ENCODE measurements around the gene TMEM14A.
"Not testable (repeated sequence)": the region's sequence is repeated elsewhere in the genome, so short reads cannot be mapped to it uniquely, and the experiment has no call there.

The TMEM14A gene

GRCh38 chr6:52696418-52696817, 25.5 kb downstream of the TMEM14A start:
- no peak for DNase-seq (ENCODE audit: low read depth, low spot score)

- no peak for DNase-seq (ENCODE audit: low read depth, low spot score)
These were observed 27.0 kb downstream of the TMEM14A start for GRCh38 chr6:52697903-52698302.

- no peak for DNase-seq (ENCODE audit: low read depth, low spot score)
These were observed 33.1 kb downstream of the TMEM14A start for GRCh38 chr6:52704060-52704459.

GRCh38 chr6:52704781-52705502, 34.0 kb downstream of the TMEM14A start:
- not testable (repeated sequence) for DNase-seq (ENCODE audit: low read depth, low spot score)

- no peak for DNase-seq (ENCODE audit: low read depth, low spot score)
These were observed 35.1 kb downstream of the TMEM14A start for GRCh38 chr6:52706001-52706400.

GRCh38 chr6:52707963-52708680, 37.2 kb downstream of the TMEM14A start:
- no peak for DNase-seq (ENCODE audit: low read depth, low spot score)

GRCh38 chr6:52712136-52712535, 41.2 kb downstream of the TMEM14A start:
- DNase-seq (ENCODE audit: low read depth, low spot score): no peak

GRCh38 chr6:52714761-52715160, 43.8 kb downstream of the TMEM14A start:
- not testable (repeated sequence) for DNase-seq (ENCODE audit: low read depth, low spot score)

- DNase-seq (ENCODE audit: low read depth, low spot score): no peak
These were observed 47.6 kb downstream of the TMEM14A start for GRCh38 chr6:52718550-52718949.

GRCh38 chr6:52720321-52720720, 49.4 kb downstream of the TMEM14A start:
- DNase-seq (ENCODE audit: low read depth, low spot score): no peak

- DNase-seq (ENCODE audit: low read depth, low spot score): peak; percentile 69
These were observed 53.1 kb downstream of the TMEM14A start for GRCh38 chr6:52724042-52724405.

- DNase-seq (ENCODE audit: low read depth, low spot score): peak; percentile 77
These were observed 53.7 kb downstream of the TMEM14A start for GRCh38 chr6:52724406-52725121.

GRCh38 chr6:52725143-52725534, 54.2 kb downstream of the TMEM14A start:
- no peak for DNase-seq (ENCODE audit: low read depth, low spot score)

- peak; percentile 27 for DNase-seq (ENCODE audit: low read depth, low spot score)
These were observed 54.8 kb downstream of the TMEM14A start for GRCh38 chr6:52725535-52726192.

- no peak for DNase-seq (ENCODE audit: low read depth, low spot score)
These were observed 55.3 kb downstream of the TMEM14A start for GRCh38 chr6:52726193-52726542.

GRCh38 chr6:52726741-52727535, 56.0 kb downstream of the TMEM14A start:
- DNase-seq (ENCODE audit: low read depth, low spot score): no peak

- DNase-seq (ENCODE audit: low read depth, low spot score): no peak
These were observed 57.0 kb downstream of the TMEM14A start for GRCh38 chr6:52727908-52728307.

- DNase-seq (ENCODE audit: low read depth, low spot score): peak; percentile 66
These were observed 57.5 kb downstream of the TMEM14A start for GRCh38 chr6:52728394-52728793.

GRCh38 chr6:52729576-52729975, 58.7 kb downstream of the TMEM14A start:
- DNase-seq (ENCODE audit: low read depth, low spot score): no peak

GRCh38 chr6:52731719-52732118, 60.8 kb downstream of the TMEM14A start:
- DNase-seq (ENCODE audit: low read depth, low spot score): peak; percentile 35

- DNase-seq (ENCODE audit: low read depth, low spot score): no peak
These were observed 62.3 kb downstream of the TMEM14A start for GRCh38 chr6:52733172-52733571.

All from astrocyte of the hippocampus (primary cell).